NOMO-1 treated with dmso at 0.1 percent for 144 hours (cell line): Measurements from ENCODE around the gene SEMA6A.
"Not testable (repeated sequence)": the region's sequence is repeated elsewhere in the genome, so short reads cannot be mapped to it uniquely, and the experiment has no call there.

Experiments used
- DNase-seq: peaks from one replicate; lab custom pipeline; 2025; ENCODE audit not compliant: unreplicated experiment; lab: John Stamatoyannopoulos, UW

Gene SEMA6A

DNA sequence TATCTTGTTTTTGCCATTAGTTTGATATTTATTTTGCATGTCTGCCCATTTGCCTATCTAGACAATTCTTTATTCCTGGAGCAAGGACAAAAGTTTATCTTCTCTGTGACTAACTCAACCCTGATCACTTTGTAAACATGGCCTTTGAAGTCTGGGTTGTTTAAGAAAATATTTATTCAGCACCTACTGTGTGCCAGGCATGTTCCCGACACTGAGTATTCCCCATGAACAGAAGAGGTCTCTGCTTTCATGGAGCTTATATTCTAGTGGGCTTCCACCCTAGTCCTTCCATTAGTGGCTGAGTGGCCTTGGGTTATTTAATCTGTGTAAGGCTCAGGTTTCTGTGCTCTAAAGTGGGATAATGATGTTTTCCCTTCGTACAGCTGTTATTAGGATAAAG is 49.7 kb downstream of the SEMA6A start:
- DNase-seq, result no peak

DNA sequence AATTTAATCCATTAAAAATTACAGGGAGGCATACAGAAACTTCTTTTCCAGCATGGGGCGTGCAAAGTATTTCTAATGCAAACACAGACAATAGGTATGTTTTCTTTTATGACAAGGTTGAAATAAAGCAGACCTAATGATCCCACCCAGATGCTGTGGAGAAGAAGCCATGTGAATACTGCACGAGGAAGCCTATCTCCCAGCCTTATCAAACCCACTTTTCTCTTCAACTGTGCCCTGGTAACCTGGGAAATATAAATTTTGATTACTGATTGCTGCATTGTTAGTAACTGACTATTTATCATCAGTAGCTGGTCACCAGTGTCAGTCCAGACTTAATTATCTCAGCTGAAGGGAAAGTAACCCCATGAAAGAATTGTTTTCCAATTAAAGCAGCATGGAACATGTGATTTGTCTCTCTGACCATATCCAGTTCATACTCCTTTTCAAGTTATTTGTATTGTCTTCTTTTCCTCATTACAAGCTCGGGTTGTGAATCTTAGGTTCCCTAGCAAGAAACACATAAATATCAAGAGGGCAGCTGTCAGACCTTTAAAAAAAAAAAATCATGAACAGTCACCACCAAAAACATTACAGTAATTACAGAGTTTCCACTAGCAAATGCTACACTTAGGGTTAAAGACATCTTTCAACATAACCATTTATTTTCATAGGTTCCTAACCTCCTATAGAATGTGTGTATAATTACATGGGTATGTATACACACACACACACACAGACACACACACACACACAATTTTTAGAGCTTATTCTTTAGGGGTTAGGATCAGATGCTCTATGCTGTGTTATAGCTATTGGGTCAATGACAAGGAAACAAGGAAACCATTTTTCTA is 50.3 kb downstream of the SEMA6A start:
- no peak for DNase-seq

DNA sequence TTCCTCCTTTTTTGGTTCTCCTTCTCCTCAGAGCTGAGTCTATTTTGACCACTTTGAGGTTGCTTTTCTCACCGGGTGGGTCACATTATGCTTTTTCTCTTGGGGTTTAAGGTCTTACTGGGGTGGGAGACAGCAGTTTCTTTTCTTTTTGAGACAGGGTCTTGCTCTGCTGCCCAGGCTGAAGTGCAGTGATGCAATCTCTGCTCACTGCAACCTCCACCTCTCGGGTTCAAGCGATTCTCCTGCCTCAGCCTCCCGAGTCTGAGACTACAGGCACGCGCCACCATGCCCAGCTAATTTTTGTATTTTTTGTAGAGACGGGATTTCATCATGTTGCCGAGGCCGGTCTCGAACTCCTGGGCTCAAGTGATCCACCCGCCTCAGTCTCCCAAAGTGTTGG is 51.4 kb downstream of the SEMA6A start:
- not testable (repeated sequence) for DNase-seq

DNA sequence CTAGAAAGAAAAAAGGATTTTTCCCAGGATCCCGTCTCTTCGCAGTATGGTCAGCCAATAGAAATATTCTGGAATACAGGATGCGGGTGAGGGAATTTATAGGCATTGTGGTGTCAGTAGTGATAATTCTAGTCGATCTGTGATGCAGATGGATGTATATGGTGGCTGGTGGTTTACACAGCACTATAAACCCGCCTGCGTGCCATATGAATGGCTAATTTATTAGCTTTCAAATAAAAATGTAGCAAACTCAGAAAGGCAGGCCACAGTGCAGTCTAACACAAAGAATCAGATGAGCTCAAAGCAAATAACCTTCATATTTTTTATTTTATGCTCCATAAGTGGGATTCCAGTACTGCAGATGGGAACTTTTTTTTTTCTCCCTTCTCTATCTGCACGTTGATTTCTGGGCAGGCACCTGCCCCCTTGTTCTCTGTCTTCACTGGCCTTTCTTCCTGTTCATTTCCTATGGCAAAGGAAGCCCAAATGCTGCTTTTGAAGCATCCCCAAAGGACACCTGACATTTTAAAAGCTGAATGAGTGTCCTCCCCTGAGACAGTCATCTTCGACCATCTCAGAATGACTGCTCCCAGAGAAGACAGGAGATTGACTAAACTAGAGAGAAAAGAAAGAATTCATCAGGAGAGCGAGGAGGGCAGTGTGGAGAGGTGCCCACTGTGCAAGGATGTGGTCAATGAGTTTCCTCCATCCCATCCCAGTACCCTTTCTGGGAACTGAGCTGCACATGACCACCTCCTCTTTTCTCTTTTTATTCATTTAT is 52.1 kb downstream of the SEMA6A start:
- DNase-seq, result no peak

DNA sequence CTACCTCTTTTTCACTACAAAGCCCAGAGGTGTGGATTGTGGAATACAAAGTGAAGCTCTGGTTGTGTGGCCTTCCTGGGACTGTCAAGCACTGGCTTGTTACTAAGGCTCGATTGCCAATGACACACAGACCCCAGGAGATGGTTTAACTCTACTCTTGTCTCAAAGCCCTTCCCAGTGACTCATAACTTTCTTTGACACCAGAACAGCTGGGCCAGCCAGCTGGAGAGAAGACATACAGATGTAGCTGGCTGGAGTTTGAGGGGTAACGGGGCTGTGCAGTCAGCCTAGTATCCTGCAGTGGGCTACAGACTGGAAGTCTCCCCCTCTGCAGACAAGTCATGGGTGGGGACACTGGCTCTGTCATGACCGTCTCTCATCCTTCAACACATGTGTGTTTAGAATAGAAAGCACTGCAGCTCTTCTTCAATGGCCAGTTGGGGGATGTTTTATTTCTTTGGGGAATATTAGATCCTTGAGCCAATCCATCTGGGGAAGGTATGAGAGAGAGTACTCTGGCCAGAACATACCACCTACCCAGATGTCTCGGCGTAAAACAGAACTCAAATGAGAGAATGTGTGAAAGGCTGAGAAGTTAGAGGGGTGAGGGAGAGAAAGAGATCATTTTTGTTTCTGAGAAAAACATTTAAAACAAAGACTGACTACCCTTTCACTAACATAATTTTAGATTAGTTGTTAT is 53.3 kb downstream of the SEMA6A start:
- DNase-seq, result no peak

DNA sequence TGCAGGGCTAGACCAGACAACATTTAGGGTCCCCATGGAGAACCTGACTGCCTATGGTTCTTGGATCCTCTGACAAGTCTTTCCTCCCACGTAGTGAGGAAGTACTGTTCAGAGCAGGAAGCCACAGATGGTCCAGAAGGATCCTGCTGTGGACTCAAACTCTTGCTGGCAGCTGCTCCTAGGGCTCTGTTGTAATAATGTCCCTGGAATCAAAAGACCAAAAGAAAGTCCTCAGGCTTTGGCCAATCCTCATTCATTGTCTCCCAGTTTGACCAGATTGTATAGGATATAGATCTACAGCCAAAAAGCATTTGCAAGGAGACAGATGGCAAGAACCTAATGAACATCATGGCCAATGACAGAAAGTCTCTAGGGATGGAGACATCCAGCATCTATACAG is 53.9 kb downstream of the SEMA6A start:
- no peak for DNase-seq

DNA sequence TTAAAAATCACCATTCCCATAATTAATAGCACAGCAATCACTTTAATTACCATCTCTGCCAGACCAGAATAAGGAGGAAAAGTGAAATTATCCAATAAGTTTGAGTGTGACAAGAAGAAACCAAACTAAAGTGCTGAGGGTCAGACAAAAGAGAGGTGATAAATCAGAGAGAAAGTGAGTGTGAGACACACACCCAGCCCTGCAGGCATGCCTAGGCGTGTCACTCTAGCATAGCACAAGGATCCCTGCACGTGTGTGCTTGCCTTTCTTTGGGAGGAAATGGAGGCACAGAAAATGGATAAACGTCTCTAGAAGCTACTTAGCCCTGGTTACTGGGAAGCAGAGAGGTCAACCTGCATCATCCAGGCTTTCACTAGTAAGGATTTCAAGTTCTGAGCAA is 56.2 kb downstream of the SEMA6A start:
- DNase-seq, result no peak

DNA sequence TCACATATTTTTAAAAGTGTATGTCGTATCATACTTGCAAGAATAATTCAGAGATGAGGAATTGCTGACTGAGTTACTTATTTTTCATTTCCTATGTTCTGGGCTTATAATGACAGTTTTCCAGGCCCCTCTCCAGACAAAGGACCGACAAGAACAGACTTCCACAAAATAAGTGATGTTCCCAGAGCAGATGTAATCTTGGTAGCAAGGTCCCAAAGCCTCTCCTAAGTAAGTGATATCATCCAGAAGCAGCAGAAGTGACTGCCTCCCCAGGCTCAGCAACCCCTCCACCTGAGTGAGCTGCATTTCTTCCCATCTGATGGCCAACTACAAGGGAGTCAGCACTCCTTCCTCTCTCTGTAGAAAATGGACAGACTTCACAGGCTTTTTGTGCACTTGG is 57.1 kb downstream of the SEMA6A start:
- DNase-seq, result no peak

DNA sequence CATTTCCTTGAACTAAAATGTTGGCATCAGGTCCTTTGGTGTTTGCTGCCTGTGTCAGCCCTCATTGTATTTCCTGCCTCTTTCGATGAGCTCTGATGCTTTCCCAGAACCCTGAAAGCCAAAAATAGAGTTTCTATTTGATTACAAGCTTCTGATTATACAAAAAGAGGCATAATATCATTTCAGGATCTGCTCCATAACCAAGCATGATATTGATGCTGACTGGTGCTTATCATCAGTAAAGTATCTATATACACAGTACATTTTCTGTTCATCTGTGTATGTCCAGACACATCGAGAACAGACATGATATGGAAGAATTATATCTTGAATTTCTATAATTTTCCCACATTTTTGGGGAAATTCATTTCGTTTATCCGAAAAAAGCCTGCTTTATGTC is 58.6 kb downstream of the SEMA6A start:
- DNase-seq, result no peak

DNA sequence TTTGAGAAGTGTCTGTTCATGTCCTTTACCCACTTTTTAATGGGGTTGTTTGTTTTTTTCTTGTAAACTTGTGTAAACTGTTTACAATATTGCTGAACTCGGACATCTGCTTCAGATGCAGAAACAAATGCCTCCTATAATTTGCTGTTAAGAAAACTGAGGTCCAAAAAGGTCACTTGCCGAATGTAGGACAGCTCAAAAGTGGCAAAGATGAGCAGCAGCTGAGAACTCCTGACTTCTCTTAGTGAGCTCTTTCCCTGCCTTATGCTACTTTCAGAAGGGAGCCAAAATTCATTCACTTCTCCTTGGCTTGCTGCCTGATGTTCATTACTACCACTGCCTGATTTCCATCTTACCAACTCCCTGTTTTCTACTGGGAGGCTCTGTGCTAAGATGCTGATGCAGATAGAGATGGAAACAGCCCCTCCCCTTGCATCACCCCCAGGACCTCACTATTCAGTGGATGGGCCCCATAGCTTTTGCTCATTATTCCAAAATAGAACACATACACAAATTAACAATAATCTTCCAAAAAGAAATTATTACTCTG is 60.1 kb downstream of the SEMA6A start:
- no peak for DNase-seq

DNA sequence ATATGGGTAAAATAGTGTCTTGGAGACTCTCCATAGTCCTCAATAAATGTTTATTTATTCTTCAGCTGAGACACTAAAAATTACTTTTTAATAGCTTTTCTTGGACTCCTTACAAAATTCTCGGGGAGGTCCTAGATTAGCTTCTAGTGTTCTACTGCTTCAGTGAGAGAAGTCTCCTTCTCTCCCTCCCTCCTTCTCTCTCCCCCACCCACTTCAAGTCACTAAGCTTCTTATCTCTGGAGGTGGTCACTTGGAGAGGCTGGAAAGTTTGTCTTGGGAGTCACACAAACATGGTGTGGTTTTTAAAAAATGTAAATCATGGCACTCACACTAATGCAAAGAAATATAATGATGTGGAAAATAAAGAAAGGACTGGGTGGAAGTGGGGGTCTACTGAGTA is 64.1 kb downstream of the SEMA6A start:
- no peak for DNase-seq

DNA sequence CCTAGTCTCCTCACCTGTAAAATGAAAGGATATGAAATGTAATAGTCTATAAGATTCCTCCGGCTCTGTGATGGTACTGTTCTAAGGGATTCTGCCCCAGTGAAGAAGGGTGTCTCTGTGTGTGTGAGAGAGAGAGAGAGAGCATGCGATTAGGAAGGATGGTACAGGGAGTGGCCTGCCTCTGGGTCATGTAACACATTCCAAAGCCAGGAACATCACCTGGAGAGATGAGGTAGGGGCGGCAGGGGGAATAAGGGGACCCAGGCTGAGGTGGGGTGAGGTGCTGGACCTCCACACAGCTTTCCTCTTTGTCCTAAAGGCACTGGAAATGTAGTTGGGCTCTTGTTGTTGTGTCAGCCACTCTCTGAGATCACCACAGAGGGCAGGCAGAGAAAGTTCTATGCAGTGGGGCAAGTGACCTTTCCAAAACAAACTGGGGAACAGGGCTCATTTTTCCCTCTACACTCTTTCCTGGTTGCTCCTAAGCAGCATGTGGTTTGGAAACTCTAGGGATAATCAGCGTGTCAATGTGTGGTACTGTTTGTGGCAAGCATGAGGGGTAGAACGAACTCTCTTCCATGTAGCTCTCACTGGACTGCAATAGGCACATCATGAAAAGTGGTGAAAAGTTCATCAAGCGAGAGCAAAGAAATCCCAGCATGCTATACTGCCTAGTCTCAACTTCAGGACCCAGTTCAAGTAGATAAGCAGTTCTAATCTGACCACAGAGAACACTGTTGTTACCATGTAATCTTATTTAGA is 65.0 kb downstream of the SEMA6A start:
- DNase-seq, result no peak

DNA sequence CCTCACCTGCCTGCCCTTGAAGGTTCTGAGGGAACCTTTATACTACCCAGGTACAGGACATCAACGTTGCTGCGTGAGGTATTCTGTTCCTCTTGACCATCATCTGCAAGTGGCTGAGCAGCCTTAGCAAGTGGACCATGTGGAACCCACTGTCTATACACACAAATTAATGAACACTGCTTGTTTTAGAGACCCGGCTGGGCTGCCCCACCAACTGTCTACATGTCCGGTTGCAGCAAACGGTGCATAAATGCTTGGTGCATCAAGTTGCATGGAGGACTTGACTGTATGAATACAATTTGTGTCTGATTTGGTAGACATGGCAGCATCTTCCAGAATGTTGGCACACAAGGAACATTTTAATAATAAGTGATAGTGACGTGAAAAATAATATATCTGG is 65.8 kb downstream of the SEMA6A start:
- DNase-seq, result no peak

DNA sequence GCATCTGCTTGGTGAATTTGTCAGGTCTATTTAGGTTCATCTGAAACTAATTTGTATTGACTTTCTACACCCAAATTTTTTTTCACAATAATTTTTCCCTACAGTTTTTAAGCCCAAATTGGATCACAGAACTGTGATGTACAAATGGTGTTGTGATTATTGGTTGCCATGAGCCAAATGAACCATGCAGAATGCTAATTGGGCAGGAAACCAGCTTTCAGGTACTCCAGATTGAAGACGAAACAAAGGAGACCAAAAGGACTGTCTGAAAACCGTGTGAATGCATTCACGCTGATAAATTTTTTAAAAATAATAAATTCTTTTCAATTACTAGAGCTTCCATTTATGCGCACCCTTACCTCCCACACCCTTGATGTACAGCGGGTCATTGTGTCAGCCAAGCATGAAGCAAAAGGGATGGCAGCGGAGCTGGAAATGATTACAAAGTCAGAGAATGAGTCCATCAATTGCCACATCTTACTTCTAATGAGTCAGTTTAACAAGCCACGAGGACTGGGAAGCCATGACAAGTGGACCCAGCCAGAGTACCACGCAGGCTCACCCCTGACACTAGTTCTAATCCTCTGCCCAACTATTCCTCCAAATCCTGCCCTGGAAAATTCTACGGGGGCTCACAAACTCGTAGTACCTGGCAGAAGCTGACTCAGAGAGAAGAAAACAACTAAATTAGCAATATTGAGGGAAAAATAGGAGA is 66.5 kb downstream of the SEMA6A start:
- no peak for DNase-seq

DNA sequence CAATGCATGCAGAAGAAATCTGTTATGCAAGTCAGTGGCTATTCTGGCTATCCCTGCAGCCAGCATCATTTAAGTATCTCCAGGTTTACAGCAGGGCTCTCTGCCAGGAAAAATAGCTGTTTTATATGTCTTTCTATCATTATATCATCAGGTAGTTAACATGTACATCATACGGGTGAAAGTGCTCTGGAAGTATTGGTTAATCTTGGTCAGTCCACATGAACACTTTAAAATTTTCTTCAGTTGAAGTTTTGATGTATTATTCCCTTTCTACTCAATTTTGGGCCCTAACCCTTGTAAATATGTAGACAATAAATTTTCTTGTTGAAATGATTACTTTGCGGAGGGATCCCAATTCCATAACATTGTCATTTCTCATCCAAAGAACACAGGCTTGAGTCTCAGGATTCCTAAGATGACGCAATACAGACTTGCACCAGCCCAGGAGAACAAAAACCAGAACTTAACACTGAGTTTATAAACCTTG is 67.5 kb downstream of the SEMA6A start:
- DNase-seq, result no peak

DNA sequence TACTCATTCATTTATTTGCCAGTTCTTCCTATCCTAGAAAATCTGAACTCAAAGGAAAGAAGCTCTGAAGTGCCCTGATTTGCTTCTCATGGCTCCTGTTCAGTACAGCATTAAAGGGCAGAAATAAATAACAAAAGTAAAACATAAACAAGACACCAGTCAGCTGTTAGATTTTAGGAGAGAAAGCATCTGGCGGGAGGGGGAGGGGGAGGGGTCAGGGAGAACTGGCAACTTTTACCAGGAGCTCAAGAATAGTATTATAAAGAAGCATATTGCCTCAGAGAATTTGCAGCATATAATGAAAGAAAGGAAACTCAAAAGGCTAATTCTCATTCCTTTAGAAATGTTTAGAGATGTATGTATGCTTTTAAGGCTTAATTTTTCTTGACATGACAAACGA is 68.1 kb downstream of the SEMA6A start:
- DNase-seq, result no peak

DNA sequence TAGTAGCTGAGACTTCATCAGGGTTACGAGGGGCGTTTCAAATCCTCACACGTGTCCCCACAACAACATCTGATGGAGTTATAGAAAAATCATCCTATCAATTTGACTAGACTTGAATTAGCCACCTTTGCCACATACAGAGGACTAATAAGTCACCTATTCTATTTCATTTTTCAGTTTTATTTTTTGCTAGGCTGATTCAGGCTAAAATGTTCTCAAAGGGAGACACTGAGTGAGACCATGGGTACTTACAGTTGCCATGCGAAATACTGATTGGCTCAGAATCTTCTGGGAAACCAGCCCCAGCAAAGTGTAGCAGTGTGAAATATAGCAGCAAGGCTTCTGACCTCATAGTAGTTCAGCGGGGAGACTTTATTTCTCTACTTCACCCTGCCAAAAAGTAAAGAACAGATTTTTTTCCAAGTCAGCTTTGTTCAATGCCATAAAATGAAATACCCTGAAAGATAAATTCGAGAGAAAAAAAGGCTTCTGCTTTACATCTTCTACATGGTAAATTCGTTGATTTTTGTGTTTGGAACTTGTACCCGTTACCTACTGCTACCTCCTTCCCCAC is 69.9 kb downstream of the SEMA6A start:
- DNase-seq, result no peak

DNA sequence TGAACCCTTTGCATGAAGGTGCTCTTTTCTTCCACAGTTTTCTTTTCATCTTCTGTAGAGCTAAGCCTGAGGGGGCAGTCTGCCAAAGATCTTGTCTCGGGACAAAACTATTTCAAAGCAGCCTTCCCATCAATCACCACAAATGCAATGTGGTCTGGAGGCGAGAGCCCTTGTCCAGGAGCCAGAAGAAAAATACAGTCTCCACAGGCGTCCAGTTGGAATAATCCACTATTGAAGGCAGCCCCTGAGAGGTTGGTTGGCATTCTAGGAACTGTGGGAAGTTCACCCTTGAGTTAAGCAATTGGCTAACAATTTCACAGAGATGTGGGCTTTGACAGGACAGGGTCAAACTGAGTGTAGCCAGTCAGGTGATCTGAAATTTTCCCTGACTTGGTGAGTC is 72.0 kb downstream of the SEMA6A start:
- DNase-seq, result no peak

DNA sequence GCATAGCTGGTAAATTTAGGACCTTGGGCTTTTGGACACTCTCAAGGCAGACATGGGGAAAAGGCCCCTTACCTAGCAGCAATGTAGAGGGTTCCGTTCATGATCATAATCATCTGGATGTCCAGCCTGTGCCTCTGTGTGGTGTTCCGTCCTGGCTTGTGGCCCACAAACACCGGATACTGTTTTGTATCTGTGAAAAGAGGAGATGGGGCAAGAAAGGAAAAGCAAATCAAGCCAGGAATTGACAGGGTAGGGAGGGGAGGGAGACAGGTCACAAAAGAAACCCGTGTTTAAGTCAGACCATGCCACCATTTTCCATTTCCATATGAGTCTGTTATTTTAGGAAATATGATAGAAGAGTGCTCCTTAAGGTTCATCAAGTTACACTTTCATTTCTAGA is 72.5 kb downstream of the SEMA6A start:
- DNase-seq, result no peak
